ENCODE measurements around the gene BLTP2.

The BLTP2 gene

DNA sequence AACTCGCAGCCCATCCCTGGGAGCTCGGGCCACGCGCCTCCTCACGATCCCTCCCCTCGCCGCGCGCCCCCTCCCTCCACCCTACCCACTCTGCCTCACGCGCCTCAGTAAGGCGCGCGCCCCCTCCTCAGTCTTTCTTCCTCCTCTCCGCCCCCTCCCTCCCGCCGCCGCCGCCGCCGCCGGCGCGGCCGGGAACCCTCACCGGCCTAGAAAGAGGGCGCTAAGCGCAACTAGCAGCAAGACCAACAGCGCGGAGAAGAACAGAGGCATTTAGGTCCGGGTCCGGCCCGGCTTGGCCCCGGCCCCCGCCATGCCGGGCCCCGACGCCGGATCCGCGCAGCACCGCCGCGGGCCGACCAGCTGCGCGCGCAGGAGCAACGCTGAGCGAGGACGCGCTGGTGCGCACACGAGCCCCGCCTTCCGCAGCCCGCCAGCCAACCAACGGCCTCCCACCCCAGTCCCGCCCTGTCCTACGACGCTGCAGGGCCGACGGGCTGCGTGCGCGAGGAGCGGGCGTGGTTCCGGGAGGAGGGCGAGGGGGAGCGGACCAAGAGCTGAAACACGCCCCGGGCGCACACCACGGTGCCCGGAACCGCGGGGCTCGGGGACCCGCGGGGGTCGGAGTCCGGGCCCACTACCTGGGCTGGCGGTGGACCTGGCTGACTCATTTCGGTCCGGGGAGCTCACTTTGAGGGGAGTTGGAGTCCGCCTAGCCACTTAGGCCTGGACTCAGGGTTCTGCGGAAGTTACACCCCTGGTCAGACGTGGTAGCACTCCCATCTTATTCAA, at the start of gene BLTP2:
TSS of gene BLTP2 (minus strand) at position 372 of the 789 bp plus-strand sequence. CDS start at position 270, 102 bp downstream.
- H3K27ac ChIP-seq: peak within 1 kb of the TSS; percentile 77
- H3K4me1 ChIP-seq: peaks cover 36% of the 10 kb centered on the region
- peaks cover 46% of the 10 kb centered on the region for H4K20me1 ChIP-seq

DNA sequence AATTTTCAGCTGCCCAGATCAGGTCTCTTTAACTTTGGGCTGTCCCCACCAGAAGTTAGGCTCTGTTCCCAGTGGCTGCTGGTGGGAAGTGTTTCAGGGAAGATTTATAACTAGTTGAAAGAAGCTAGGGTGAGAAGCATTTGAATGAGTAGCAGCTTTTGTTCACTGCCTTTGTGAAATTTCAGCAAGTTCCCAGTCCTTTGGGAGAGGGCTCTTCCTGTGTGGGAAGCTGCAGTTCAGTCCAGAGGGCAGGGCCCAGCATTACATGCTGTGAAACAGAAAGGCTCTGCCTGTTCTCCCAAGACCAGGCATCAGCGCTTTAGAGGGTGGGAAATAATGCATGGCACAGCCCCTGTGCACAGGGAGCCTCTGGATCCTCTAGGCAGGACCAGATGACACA, 48.9 kb upstream of the BLTP2 start:
- no peaks in the 10 kb centered on the region for H3K27me3 ChIP-seq
- H3K36me3 ChIP-seq: peaks cover 100% of the 10 kb centered on the region
- H3K4me1 ChIP-seq: no peaks in the 10 kb centered on the region
- H3K9ac ChIP-seq: no peak overlapping the region
- H3K27ac ChIP-seq: no peak overlapping the region
- no peak overlapping the region for H3K4me2 ChIP-seq
- no peak for TF ChIP-seq Cebpa-rat (IDR thresholded peaks at IDR 0.05)
- 0 out of 2 replicates have a peak, but pooled peaks cover 10% of the 10 kb centered on the region for H4K20me1 ChIP-seq
- H3K4me3 ChIP-seq: no peak overlapping the region
- H3K9me3 ChIP-seq: no peaks in the 10 kb centered on the region

More for the DNA sequence above, at the start of gene BLTP2:
- H3K27me3 ChIP-seq: no peaks in the 10 kb centered on the region
- H3K4me2 ChIP-seq: peak within 1 kb of the TSS; percentile 86
- H3K9me3 ChIP-seq: no peaks in the 10 kb centered on the region
- H3K4me3 ChIP-seq: peak within 1 kb of the TSS; percentile 85
- peaks cover 59% of the 10 kb centered on the region for H3K36me3 ChIP-seq
- TF ChIP-seq Cebpa-rat (IDR thresholded peaks at IDR 0.05): no peak
- H3K9ac ChIP-seq: peak within 1 kb of the TSS; percentile 82

GRCh38 chr17:28689011-28689410, 44.1 kb upstream of the BLTP2 start:
- Histone ChIP-seq H3K9ac (no peak overlapping the region), H3K27ac (no peak overlapping the region), H3K27me3 (no peaks in the 10 kb centered on the region), H3K9me3 (no peaks in the 10 kb centered on the region), H3K4me1 (peaks cover 12% of the 10 kb centered on the region), H4K20me1 (0 out of 2 replicates have a peak, but pooled peaks cover 10% of the 10 kb centered on the region), H3K4me2 (no peak overlapping the region), H3K4me3 (no peak overlapping the region), H3K36me3 (peaks cover 100% of the 10 kb centered on the region)
- TF ChIP-seq Cebpa-rat (IDR thresholded peaks at IDR 0.05): no peak

GRCh38 chr17:28688481-28688880, 43.5 kb upstream of the BLTP2 start:
- Histone ChIP-seq H3K4me2 (no peak overlapping the region), H3K9ac (no peak overlapping the region), H3K27me3 (no peaks in the 10 kb centered on the region), H3K9me3 (no peaks in the 10 kb centered on the region), H3K36me3 (peaks cover 100% of the 10 kb centered on the region), H3K4me3 (no peak overlapping the region), H3K4me1 (peaks cover 13% of the 10 kb centered on the region), H4K20me1 (0 out of 2 replicates have a peak, but pooled peaks cover 10% of the 10 kb centered on the region), H3K27ac (no peak overlapping the region)
- TF ChIP-seq Cebpa-rat (IDR thresholded peaks at IDR 0.05): no peak

DNA sequence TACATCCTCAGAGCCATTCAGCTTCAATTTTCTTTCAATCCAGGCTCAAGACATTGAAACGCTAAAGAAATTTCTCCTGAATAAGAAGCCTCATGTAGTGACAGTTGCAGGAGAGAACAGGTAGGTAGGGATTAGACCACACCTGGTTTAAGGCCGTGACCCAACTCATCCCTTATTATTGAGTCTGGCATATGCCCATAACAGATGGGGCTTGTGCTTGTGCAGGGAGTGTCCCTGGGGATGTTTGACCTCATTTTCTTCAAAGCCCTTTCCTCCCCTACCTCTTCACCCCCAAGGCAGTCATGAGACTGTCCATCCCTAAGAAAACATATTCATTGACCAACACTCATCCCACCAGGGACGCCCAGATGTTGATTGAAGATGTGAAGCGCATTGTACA, 41.3 kb upstream of the BLTP2 start:
- H3K9me3 ChIP-seq: no peaks in the 10 kb centered on the region
- H3K27ac ChIP-seq: no peak overlapping the region
- H3K27me3 ChIP-seq: no peaks in the 10 kb centered on the region
- no peak overlapping the region for H3K4me3 ChIP-seq
- TF ChIP-seq Cebpa-rat (IDR thresholded peaks at IDR 0.05): no peak
- H3K4me1 ChIP-seq: peaks cover 13% of the 10 kb centered on the region
- H3K9ac ChIP-seq: no peak overlapping the region
- peaks cover 26% of the 10 kb centered on the region; the same call in 1 of the 2 replicates for H4K20me1 ChIP-seq
- no peak overlapping the region for H3K4me2 ChIP-seq
- H3K36me3 ChIP-seq: peaks cover 100% of the 10 kb centered on the region

GRCh38 chr17:28685366-28685765, 40.4 kb upstream of the BLTP2 start:
- no peak for TF ChIP-seq Cebpa-rat (IDR thresholded peaks at IDR 0.05)
- 0 out of 2 replicates have a peak overlapping the region, but pooled peaks have one; percentile 11 for H3K9ac ChIP-seq
- H3K4me2 ChIP-seq: no peak overlapping the region
- H4K20me1 ChIP-seq: peaks cover 26% of the 10 kb centered on the region; the same call in 1 of the 2 replicates
- no peak overlapping the region for H3K27ac ChIP-seq
- no peaks in the 10 kb centered on the region for H3K27me3 ChIP-seq
- H3K9me3 ChIP-seq: no peaks in the 10 kb centered on the region
- peaks cover 13% of the 10 kb centered on the region for H3K4me1 ChIP-seq
- peaks cover 100% of the 10 kb centered on the region for H3K36me3 ChIP-seq
- H3K4me3 ChIP-seq: no peak overlapping the region

DNA sequence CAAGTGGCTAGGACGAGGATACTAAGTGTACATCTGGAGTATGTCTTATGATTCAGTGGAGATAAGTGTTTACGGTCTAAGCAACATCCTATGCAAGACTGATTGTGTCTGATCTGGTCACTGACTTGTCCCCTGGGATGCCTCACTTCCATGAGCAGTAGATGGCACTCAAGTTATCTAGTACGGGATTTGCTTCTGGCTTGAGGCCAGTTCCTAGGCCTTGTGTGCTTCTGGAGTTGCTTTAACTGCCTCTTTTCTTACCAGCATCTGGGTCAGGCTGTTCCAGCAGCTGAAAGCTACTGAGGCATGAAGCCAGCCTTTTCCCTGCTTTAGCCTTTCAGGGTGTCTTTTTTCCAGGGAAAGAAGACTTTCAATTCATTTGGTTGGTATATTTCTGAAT, 40.0 kb upstream of the BLTP2 start:
- H4K20me1 ChIP-seq: peaks cover 26% of the 10 kb centered on the region; the same call in 1 of the 2 replicates
- H3K27ac ChIP-seq: no peak overlapping the region
- peak overlapping the region; percentile 11; the same call in 1 of the 2 replicates for H3K9ac ChIP-seq
- H3K27me3 ChIP-seq: no peaks in the 10 kb centered on the region
- H3K4me2 ChIP-seq: 0 out of 2 replicates have a peak overlapping the region, but pooled peaks have one; percentile 7
- H3K4me3 ChIP-seq: no peak overlapping the region
- no peaks in the 10 kb centered on the region for H3K9me3 ChIP-seq
- peaks cover 100% of the 10 kb centered on the region for H3K36me3 ChIP-seq
- H3K4me1 ChIP-seq: peaks cover 13% of the 10 kb centered on the region
- TF ChIP-seq Cebpa-rat (IDR thresholded peaks at IDR 0.05): no peak

DNA sequence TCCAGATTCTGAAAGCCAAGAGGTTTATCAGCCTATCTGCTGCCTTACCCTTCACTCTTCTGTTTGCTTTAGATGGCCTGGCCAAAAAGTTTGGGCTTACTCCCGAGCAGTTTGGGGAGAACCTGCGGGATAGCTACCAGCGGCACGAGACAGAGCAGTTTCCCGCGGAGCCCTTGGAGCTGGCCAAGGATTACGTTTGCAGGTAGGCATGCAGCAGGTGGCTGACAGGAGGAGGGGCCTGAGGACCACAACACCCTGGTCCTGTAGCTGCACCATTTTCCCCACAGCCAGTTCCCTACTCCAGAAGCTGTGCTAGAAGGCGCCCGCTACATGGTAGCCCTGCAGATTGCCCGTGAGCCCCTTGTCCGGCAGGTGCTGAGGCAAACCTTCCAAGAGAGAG, 37.7 kb upstream of the BLTP2 start:
- no peak overlapping the region for H3K4me2 ChIP-seq
- H3K9ac ChIP-seq: no peak overlapping the region
- no peaks in the 10 kb centered on the region for H3K27me3 ChIP-seq
- no peak overlapping the region for H3K4me3 ChIP-seq
- H4K20me1 ChIP-seq: peaks cover 26% of the 10 kb centered on the region; the same call in 1 of the 2 replicates
- peaks cover 13% of the 10 kb centered on the region for H3K4me1 ChIP-seq
- H3K9me3 ChIP-seq: no peaks in the 10 kb centered on the region
- TF ChIP-seq Cebpa-rat (IDR thresholded peaks at IDR 0.05): no peak
- H3K27ac ChIP-seq: no peak overlapping the region
- H3K36me3 ChIP-seq: peaks cover 100% of the 10 kb centered on the region

DNA sequence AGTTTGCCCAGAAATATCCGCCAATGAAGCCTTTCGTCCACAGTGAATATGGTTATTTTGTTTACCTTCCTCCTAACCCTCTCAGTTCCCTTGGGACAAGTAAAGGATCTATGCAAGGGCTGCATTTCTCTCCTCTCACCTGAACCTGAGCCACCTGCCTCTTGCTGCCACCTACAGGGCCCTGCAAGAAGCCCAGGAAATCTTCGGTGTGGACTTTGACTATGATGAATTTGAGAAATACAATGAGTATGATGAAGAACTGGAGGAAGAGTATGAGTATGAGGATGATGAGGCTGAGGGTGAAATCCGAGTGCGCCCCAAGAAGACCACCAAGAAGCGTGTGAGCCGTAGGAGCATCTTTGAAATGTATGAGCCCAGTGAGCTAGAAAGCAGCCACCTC, 31.0 kb upstream of the BLTP2 start:
- Histone ChIP-seq H3K4me1 (no peaks in the 10 kb centered on the region), H3K9ac (no peak overlapping the region), H4K20me1 (peaks cover 16% of the 10 kb centered on the region), H3K4me2 (no peak overlapping the region), H3K4me3 (no peak overlapping the region), H3K27ac (no peak overlapping the region), H3K36me3 (peaks cover 100% of the 10 kb centered on the region), H3K9me3 (no peaks in the 10 kb centered on the region), H3K27me3 (no peaks in the 10 kb centered on the region)
- no peak for TF ChIP-seq Cebpa-rat (IDR thresholded peaks at IDR 0.05)

- no peak overlapping the region for H3K27ac ChIP-seq
- no peaks in the 10 kb centered on the region for H3K4me1 ChIP-seq
- peaks cover 21% of the 10 kb centered on the region for H4K20me1 ChIP-seq
- H3K4me2 ChIP-seq: no peak overlapping the region
- peaks cover 100% of the 10 kb centered on the region for H3K36me3 ChIP-seq
- H3K9me3 ChIP-seq: no peaks in the 10 kb centered on the region
- H3K9ac ChIP-seq: no peak overlapping the region
- H3K27me3 ChIP-seq: no peaks in the 10 kb centered on the region
- TF ChIP-seq Cebpa-rat (IDR thresholded peaks at IDR 0.05): no peak
- H3K4me3 ChIP-seq: no peak overlapping the region
These were observed 30.5 kb upstream of the BLTP2 start for GRCh38 chr17:28675490-28675889.
